HEK293T (cell line): ENCODE measurements around the gene MRPS12.
A peak's percentile ranks its signal among the peaks of the same experiment; 100 is the strongest.

Experiments
- CTCF ChIA-PET: fragments of 350-600 bp; formaldehyde crosslinking; extraction: SDS; loops from one replicate; lab custom pipeline; 2021; ENCODE audit warnings: antibody characterized with exemption, inconsistent platforms; lab: Yijun Ruan, JAX
- POLR2A ChIA-PET: fragments of 350-600 bp; formaldehyde crosslinking; extraction: SDS; loops from one replicate; lab custom pipeline; 2020; ENCODE audit warnings: antibody characterized with exemption, inconsistent platforms; lab: Yijun Ruan, JAX
- DNase-seq: peaks from one replicate; pipeline ENCODE4 v3.0.0; 2012; ENCODE audit warnings: mixed read lengths; ENCODE audit errors: extremely low spot score
- ARNT ChIP-seq: fragments of 450-650 bp; IDR thresholded peaks from 2 replicates; pipeline ENCODE4 v1.6.1; 2017; ENCODE audit warnings: mild to moderate bottlenecking
- BHLHE40 ChIP-seq: fragments of 450-650 bp; IDR thresholded peaks from 2 replicates; pipeline ENCODE4 v1.6.1; 2016; ENCODE audit warnings: mild to moderate bottlenecking, moderate library complexity, borderline replicate concordance
- CTBP1 ChIP-seq: fragments of 450-650 bp; IDR thresholded peaks from 2 replicates; pipeline ENCODE4 v1.6.1; 2016; ENCODE audit warnings: borderline replicate concordance
- ELF4 ChIP-seq: fragments of 450-650 bp; IDR thresholded peaks from 2 replicates; pipeline ENCODE4 v1.6.1; 2017; ENCODE audit warnings: antibody characterized with exemption
- FOXA1 ChIP-seq: fragments of 450-650 bp; IDR thresholded peaks from 2 replicates; pipeline ENCODE4 v1.6.1; 2016; ENCODE audit warnings: mild to moderate bottlenecking
- FOXK2 ChIP-seq: fragments of 450-650 bp; IDR thresholded peaks from 2 replicates; pipeline ENCODE4 v1.6.1; 2016; ENCODE audit warnings: mild to moderate bottlenecking
- FOXM1 ChIP-seq: fragments of 450-650 bp; IDR thresholded peaks from 2 replicates; pipeline ENCODE4 v1.6.1; 2017; ENCODE audit warnings: mild to moderate bottlenecking, borderline replicate concordance
- HDGF ChIP-seq: fragments of 450-650 bp; IDR thresholded peaks from 2 replicates; pipeline ENCODE4 v1.6.1; 2017; ENCODE audit warnings: antibody characterized with exemption, borderline replicate concordance
- L3MBTL2 ChIP-seq: fragments of 450-650 bp; conservative IDR thresholded peaks from 2 replicates; pipeline ENCODE4 v1.6.1; 2016; ENCODE audit warnings: mild to moderate bottlenecking
- LEF1 ChIP-seq: fragments of 450-650 bp; IDR thresholded peaks from 2 replicates; pipeline ENCODE4 v1.6.1; 2017; ENCODE audit warnings: mild to moderate bottlenecking, borderline replicate concordance
- NFRKB ChIP-seq: fragments of 450-650 bp; IDR thresholded peaks from 2 replicates; pipeline ENCODE4 v1.6.1; 2016; ENCODE audit warnings: mild to moderate bottlenecking, moderate library complexity
- SP1 ChIP-seq: fragments of 450-650 bp; IDR thresholded peaks from 2 replicates; pipeline ENCODE4 v1.6.1; 2017
- SUZ12 ChIP-seq: fragments of 450-650 bp; IDR thresholded peaks from 2 replicates; pipeline ENCODE4 v1.6.1; 2016; ENCODE audit warnings: mild to moderate bottlenecking
- TARDBP ChIP-seq: fragments of 450-650 bp; IDR thresholded peaks from 2 replicates; pipeline ENCODE4 v1.6.1; 2016
- ZNF384 ChIP-seq: fragments of 450-650 bp; IDR thresholded peaks from 2 replicates; pipeline ENCODE4 v1.6.1; 2016
- TF ChIP-seq, protein P1 (sequence below): fragments of 450-650 bp; IDR thresholded peaks from 2 replicates; pipeline ENCODE4 v1.6.1; 2016

Gene MRPS12

DNA sequence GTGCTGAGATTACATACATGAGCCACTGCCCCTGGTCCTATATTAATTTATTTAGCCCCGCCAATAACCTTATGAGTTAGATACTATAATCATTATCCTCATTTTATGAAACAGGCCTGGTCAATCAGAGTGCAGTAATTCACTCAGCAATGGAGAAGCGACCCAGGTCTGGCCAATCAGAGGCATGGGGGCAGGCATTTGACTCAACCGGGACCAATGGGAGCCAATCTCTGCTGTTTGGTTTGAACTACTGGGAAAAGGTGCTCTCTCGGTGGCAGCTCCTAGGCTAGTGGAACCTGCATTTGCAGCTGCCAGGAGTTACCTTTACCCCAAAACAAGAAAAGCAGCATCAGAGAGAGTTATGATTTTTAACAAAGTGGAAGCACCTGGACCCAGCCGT is 37.9 kb upstream of the MRPS12 start:
- TF ChIP-seq ZNF384 (no peak), BHLHE40 (no peak), ARNT (no peak), SUZ12 (no peak), ELF4 (no peak), HDGF (no peak), TARDBP (no peak), FOXK2 (no peak), FOXA1 (no peak), LEF1 (no peak), FOXM1 (no peak), CTBP1 (no peak)
- TF ChIP-seq, protein P1, sequence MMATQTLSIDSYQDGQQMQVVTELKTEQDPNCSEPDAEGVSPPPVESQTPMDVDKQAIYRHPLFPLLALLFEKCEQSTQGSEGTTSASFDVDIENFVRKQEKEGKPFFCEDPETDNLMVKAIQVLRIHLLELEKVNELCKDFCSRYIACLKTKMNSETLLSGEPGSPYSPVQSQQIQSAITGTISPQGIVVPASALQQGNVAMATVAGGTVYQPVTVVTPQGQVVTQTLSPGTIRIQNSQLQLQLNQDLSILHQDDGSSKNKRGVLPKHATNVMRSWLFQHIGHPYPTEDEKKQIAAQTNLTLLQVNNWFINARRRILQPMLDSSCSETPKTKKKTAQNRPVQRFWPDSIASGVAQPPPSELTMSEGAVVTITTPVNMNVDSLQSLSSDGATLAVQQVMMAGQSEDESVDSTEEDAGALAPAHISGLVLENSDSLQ, result no peak
- ChIA-PET CTCF (no interaction called here), POLR2A (no interaction called here)
- DNase-seq, result no peak

DNA sequence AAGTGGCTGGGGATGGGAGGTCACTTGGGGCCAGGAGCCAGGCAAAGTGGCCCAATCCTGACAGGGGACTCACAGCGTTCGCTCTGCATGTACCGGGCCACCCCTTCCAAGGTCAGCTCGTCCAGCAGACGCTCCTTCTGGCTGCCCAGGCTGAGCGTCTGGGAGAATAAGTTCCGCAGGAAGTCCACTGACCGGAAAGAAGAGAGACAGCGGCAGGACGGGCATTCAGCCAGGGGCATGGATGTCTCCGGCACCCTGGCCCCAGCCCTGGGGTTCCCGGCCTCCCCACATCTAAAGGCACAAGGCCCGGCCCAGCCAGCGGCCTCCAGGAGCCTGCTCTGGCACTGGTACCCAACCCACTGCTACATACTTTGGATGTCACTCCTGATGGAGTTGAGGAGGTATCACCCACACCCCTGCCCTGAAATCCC is 37.4 kb upstream of the MRPS12 start:
- POLR2A ChIA-PET, result no interaction called here
- no peak for DNase-seq
- TF ChIP-seq TARDBP (no peak), ELF4 (no peak)
- CTCF ChIA-PET, result no interaction called here

DNA sequence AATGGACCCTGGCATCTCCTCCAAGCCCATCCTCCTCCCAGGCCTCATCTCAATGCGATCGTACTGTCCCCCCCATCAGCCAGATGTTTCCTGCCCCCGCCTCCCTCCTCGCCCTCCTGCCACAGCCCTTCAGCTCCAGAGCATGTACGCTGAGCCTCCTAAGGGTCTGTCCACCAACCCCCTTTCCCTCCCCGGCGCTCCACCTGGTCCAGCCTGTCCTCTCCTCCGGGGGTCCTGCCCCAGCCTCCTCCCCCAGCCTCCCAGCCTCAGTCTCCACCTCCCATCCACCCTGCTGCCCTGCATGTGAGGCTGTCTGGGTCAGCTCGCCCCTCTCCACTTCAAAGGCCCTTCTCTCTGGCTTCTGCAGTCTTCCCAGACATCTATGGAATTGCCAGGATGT is 35.8 kb upstream of the MRPS12 start:
- no peak for DNase-seq
- ChIA-PET CTCF (no interaction called here), POLR2A (no interaction called here)
- TF ChIP-seq TARDBP, result no peak
- no peak for TF ChIP-seq SP1

DNA sequence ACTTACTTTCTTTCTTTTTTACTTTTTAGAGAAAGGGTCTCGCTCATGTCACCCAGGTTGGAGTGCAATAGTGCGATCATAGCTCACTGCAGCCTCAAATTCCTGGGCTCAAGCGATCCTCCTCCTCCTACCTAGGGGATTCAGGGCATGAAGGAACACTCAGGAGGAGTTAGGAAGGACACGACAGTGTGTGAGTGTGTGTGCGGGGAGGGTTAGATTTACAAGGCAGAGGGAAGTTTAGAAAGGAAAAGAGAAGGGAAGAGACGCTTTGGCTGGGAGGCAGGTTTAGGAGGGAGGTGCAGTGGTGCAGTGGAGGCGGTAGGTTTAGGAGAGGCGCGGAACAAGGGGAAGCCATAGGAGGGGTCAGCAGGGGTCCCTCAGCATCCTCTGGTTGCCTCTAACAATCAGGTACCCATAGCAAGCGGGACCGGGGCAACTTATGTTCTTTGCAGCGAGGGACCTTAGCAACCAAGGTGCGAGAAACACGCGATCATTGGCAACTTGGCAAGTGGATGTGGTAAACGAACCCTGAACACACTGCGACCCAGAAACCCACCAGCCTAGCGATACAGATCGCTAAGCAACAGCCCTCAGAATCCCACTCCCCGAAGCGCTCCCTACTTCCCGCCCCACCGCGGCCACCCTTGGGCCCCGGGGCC is 31.8 kb upstream of the MRPS12 start:
- no peak for DNase-seq
- ChIA-PET POLR2A (no interaction called here), CTCF (no interaction called here)
- TF ChIP-seq ELF4, result no peak

DNA sequence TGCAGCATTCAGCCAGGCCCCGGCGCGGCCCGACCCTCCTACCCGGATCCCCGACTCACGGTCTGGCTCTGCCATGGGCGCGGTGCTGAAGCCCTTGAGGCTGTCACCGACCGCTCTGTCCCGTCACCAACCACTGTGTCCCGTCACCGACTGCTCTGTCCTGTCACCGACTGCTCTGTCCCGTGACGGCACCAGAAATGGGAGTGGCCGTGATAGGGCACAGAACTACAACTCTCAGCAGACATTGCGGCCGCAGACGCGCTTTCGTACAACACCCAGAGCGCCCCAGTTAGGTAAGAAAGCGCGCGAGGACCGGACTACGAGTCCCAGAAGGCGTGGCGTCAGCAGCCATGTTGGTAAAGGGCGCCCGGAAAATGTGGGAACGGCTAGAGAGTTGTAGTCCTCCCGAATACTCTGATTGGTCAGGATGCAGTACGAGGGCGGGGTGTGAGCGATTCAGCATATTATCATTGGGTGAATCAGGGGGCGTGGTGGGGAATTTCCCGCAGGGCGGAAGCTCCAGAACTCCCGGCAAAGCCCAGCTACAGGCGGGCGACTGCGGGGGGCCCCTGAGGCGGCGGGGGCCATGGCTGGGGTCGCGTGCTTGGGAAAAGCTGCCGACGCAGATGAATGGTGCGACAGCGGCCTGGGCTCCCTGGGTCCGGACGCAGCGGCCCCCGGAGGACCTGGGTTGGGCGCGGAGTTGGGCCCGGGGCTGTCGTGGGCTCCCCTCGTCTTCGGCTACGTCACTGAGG is 31.1 kb upstream of the MRPS12 start, which contains the start of the genes NFKBIB and SIRT2:
TSS of gene NFKBIB (plus strand) at position 523 of the 755 bp plus-strand sequence. CDS start at position 587, 64 bp downstream.
TSS of gene SIRT2 (minus strand) at position 172 of the 755 bp plus-strand sequence. CDS start at position 75, 97 bp downstream.
- no peak for TF ChIP-seq TARDBP
- TF ChIP-seq, protein P1, result peak; percentile 88
- TF ChIP-seq SP1, result no peak
- TF ChIP-seq NFRKB, result no peak
- TF ChIP-seq ELF4, result peak; percentile 90
- TF ChIP-seq L3MBTL2, result peak; percentile 84
- no peak for TF ChIP-seq ZNF384
- TF ChIP-seq LEF1, result no peak
- CTCF ChIA-PET, result interaction anchor here (1.7 to 1.8 kb wide), 2 partner anchors 12 to 30 kb away, joined by 5 to 9 read pairs; partner anchors contain the start of gene SARS2
- DNase-seq, result peak; percentile 97
- POLR2A ChIA-PET, result interaction anchor here (0.6 to 1.7 kb wide), 11 partner anchors 12 to 281 kb away, joined by 3 to 14 read pairs (median 4); partner anchors contain the start of genes ACTN4, EIF3K, HNRNPL and MRPS12

DNA sequence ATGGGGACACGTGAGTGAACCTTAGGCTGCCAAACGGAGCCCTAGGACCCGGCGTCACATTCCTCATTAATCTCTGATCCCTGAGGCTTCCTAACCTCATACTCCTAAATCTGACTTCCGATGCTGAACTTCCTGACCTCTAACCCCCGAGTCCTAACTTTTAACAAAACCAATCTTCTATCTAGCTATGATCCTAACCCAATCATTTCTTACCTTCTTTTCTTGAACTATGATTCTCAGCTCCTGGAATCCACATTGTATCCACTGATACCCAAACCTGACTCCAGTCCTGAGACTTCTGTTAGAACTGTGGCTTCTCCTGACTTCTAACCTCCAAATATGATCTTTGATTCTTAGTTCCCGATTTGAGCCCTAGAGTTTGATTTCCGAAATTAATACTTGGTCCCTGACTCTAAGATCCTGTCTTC is 30.5 kb upstream of the MRPS12 start:
- CTCF ChIA-PET, result interaction anchor here (1.7 to 1.8 kb wide), 2 partner anchors 13 to 30 kb away, joined by 5 to 9 read pairs; partner anchors contain the start of gene SARS2
- DNase-seq, result no peak
- TF ChIP-seq FOXK2, result no peak
- TF ChIP-seq, protein P1, result no peak
- TF ChIP-seq SP1, result no peak
- TF ChIP-seq SUZ12, result no peak
- TF ChIP-seq ELF4, result no peak
- no peak for TF ChIP-seq ZNF384
- no peak for TF ChIP-seq BHLHE40
- TF ChIP-seq LEF1, result no peak
- no peak for TF ChIP-seq NFRKB
- no peak for TF ChIP-seq CTBP1
- TF ChIP-seq TARDBP, result no peak
- TF ChIP-seq FOXA1, result no peak
- TF ChIP-seq ARNT, result no peak
- no peak for TF ChIP-seq HDGF
- TF ChIP-seq L3MBTL2, result no peak; the same call in 1 of the 2 replicates
- no peak for TF ChIP-seq FOXM1
- POLR2A ChIA-PET, result interaction anchor here (1.0 to 1.7 kb wide), 9 partner anchors 12 to 282 kb away, joined by 3 to 14 read pairs (median 4); partner anchors contain the start of genes ACTN4, EIF3K, HNRNPL and MRPS12
